Measurements from ENCODE around the gene MOB4.
"Not testable (repeated sequence)": the region's sequence is repeated elsewhere in the genome, so short reads cannot be mapped to it uniquely, and the experiment has no call there.

MOB4 gene

GRCh38 chr2:197514754-197515153, 1.1 kb upstream of the MOB4 start:
- DNase-seq (ENCODE audit: low read depth in 2 of 2): no peak

- peak in 1 of 2 experiments; percentile 3 for DNase-seq (ENCODE audit: low read depth in 2 of 2)
Measured at GRCh38 chr2:197515315-197515738, 539 bp upstream of the MOB4 start.

- no peak for DNase-seq (ENCODE audit: low read depth in 2 of 2)
Measured at GRCh38 chr2:197516393-197516761, 511 bp downstream of the MOB4 start.

- no peak for DNase-seq (ENCODE audit: low read depth in 2 of 2)
Measured at GRCh38 chr2:197517150-197517549, 1.3 kb downstream of the MOB4 start.

- DNase-seq (ENCODE audit: low read depth in 2 of 2): no peak
Measured at GRCh38 chr2:197538412-197538811, 22.5 kb downstream of the MOB4 start.

- DNase-seq (ENCODE audit: low read depth in 2 of 2): no peak
Measured at GRCh38 chr2:197539734-197540133, 23.9 kb downstream of the MOB4 start.

GRCh38 chr2:197543206-197543605, 27.3 kb downstream of the MOB4 start:
- DNase-seq (ENCODE audit: low read depth in 2 of 2): no peak

GRCh38 chr2:197547163-197547900, 31.5 kb downstream of the MOB4 start:
- no peak for DNase-seq (ENCODE audit: low read depth in 2 of 2)

- DNase-seq (ENCODE audit: low read depth in 2 of 2): no peak
Measured at GRCh38 chr2:197548582-197548981, 32.7 kb downstream of the MOB4 start.

GRCh38 chr2:197551260-197551659, 35.4 kb downstream of the MOB4 start:
- DNase-seq (ENCODE audit: low read depth in 2 of 2): not testable (repeated sequence)

GRCh38 chr2:197555467-197555866, 39.6 kb downstream of the MOB4 start:
- DNase-seq (ENCODE audit: low read depth in 2 of 2): no peak

- no peak for DNase-seq (ENCODE audit: low read depth in 2 of 2)
Measured at GRCh38 chr2:197556456-197556855, 40.6 kb downstream of the MOB4 start.

- DNase-seq (ENCODE audit: low read depth in 2 of 2): no peak
Measured at GRCh38 chr2:197558393-197558792, 42.5 kb downstream of the MOB4 start.

GRCh38 chr2:197559681-197560080, 43.8 kb downstream of the MOB4 start:
- no peak for DNase-seq (ENCODE audit: low read depth in 2 of 2)

- DNase-seq (ENCODE audit: low read depth in 2 of 2): no peak
Measured at GRCh38 chr2:197560146-197560665, 44.3 kb downstream of the MOB4 start.

GRCh38 chr2:197571627-197572271, 55.9 kb downstream of the MOB4 start:
- DNase-seq (ENCODE audit: low read depth in 2 of 2): no peak

- no peak for DNase-seq (ENCODE audit: low read depth in 2 of 2)
Measured at GRCh38 chr2:197573608-197574007, 57.7 kb downstream of the MOB4 start.

GRCh38 chr2:197575987-197576386, 60.1 kb downstream of the MOB4 start:
- no peak for DNase-seq (ENCODE audit: low read depth in 2 of 2)

- no peak for DNase-seq (ENCODE audit: low read depth in 2 of 2)
Measured at GRCh38 chr2:197576631-197577030, 60.8 kb downstream of the MOB4 start.

- no peak for DNase-seq (ENCODE audit: low read depth in 2 of 2)
Measured at GRCh38 chr2:197577446-197577845, 61.6 kb downstream of the MOB4 start.

- not testable (repeated sequence) for DNase-seq (ENCODE audit: low read depth in 2 of 2)
Measured at GRCh38 chr2:197578294-197578693, 62.4 kb downstream of the MOB4 start.

GRCh38 chr2:197580166-197580565, 64.3 kb downstream of the MOB4 start:
- not testable (repeated sequence) for DNase-seq (ENCODE audit: low read depth in 2 of 2)

GRCh38 chr2:197587255-197587654, 71.4 kb downstream of the MOB4 start:
- DNase-seq (ENCODE audit: low read depth in 2 of 2): not testable (repeated sequence)
